HCT116 (cell line): ENCODE data around the gene TIMM50. TPM values are rescaled to one million over a fixed set of nuclear protein-coding genes. Genes with fewer than 3 reads are reported as not detected.

Source experiments
- ATAC-seq: fragments of 200-7000 bp; cut with Tn5 transposase; 2 replicates; pipeline ENCODE4 v1.9.1; 2020; ENCODE audit warnings: mild to moderate bottlenecking, moderate library complexity
- BruUV-seq: library from RNA; stranded (reverse); fragments of 400-500 nt; replicated peaks from 2 replicates; lab custom pipeline; 2021; lab: Mats Ljungman, UMichigan
- CTCF ChIA-PET: fragments of 300-600 bp; sonication (Branson Sonifier 250); formaldehyde crosslinking; loops from one replicate; lab custom pipeline; 2021; ENCODE audit warnings: antibody characterized with exemption; lab: Charles Lee
- POLR2A ChIA-PET: fragments of 300-600, 350-600 bp; sonication (Branson Sonifier 250); formaldehyde crosslinking; loops from one replicate; lab custom pipeline; 2021; ENCODE audit warnings: antibody characterized with exemption; lab: Charles Lee
- RAD21 ChIA-PET, 2 experiments: fragments of 300-600 bp; sonication (Branson Sonifier 250); formaldehyde crosslinking; loops; one replicate each; lab custom pipeline; 2023; ENCODE audit warnings: low total read pairs in 2 of 2; ENCODE audit not compliant: uncharacterized antibody in 2 of 2, unreplicated experiment in 2 of 2, low non-redundant PET in 1 of 2; lab: Charles Lee
- DNase-seq: peaks from one replicate; pipeline ENCODE4 v3.0.0-alpha.2; 2010; ENCODE audit warnings: low read depth, low spot score
- H2AFZ ChIP-seq: fragments of 200-600 bp; shearing (Covaris generic), sonication (generic); 2 replicates; pipeline ENCODE4 v1.6.1; 2017; ENCODE audit warnings: low read depth, mixed run types, mixed read lengths, antibody characterized with exemption, low read length; ENCODE audit not compliant: poor library complexity, severe bottlenecking
- H3K27ac ChIP-seq: 2 replicates; pipeline ENCODE4 v1.5.1; 2012; ENCODE audit warnings: low read depth, low read length
- H3K27me3 ChIP-seq: fragments of 200-600 bp; sonication (generic); 2 replicates; pipeline ENCODE4 v1.6.1; 2016; ENCODE audit warnings: mixed run types, low read length, mixed read lengths; ENCODE audit not compliant: insufficient read depth
- H3K36me3 ChIP-seq, 2 experiments: fragments of 200-500 bp in 1 of 2; fragments of 200-600 bp in 1 of 2; sonication (Bioruptor generic) in 1 of 2; sonication (generic) in 1 of 2; 2 replicates each; pipeline versions ENCODE4 v1.5.1 to v1.6.1; 2014 to 2016; ENCODE audit warnings: low read length in 2 of 2, inconsistent platforms in 1 of 2, mixed read lengths in 1 of 2, mixed run types in 1 of 2; ENCODE audit not compliant: insufficient read depth in 2 of 2, control insufficient read depth in 1 of 2
- H3K4me1 ChIP-seq, 2 experiments: fragments of 200-600 bp in 1 of 2; sonication (generic) in 1 of 2; 2 replicates each; pipeline versions ENCODE4 v1.5.1 to v1.6.1; 2012 to 2017; ENCODE audit warnings: low read length in 2 of 2, inconsistent platforms in 1 of 2, mild to moderate bottlenecking in 1 of 2, mixed read lengths in 1 of 2, mixed run types in 1 of 2, moderate library complexity in 1 of 2; ENCODE audit not compliant: insufficient read depth in 2 of 2, control insufficient read depth in 1 of 2
- H3K4me2 ChIP-seq: fragments of 200-600 bp; sonication (generic); 2 replicates; pipeline ENCODE4 v1.6.1; 2017; ENCODE audit warnings: mixed run types, low read length, mixed read lengths
- H3K4me3 ChIP-seq, 2 experiments: fragments of 200-600 bp in 1 of 2; sonication (generic) in 1 of 2; replicated peaks in 1 of 2; 2 replicates each; pipeline ENCODE4 v1.5.1; 2011 to 2016; ENCODE audit warnings: low read length in 2 of 2, control low read depth in 1 of 2, low read depth in 1 of 2, mild to moderate bottlenecking in 1 of 2, mixed read lengths in 1 of 2, mixed run types in 1 of 2
- H3K79me2 ChIP-seq: fragments of 200-600 bp; sonication (generic); 2 replicates; pipeline ENCODE4 v1.6.1; 2017; ENCODE audit warnings: mild to moderate bottlenecking, mixed run types, low read length, moderate library complexity, mixed read lengths; ENCODE audit not compliant: insufficient read depth
- H3K9ac ChIP-seq: fragments of 200-600 bp; sonication (generic); 2 replicates; pipeline ENCODE4 v1.6.1; 2016; ENCODE audit warnings: low read length, mixed read lengths
- H3K9me2 ChIP-seq: fragments of 200-600 bp; sonication (generic), shearing (Covaris generic); 2 replicates; pipeline ENCODE4 v1.6.1; 2017; ENCODE audit warnings: mixed run types, mild to moderate bottlenecking, moderate library complexity; ENCODE audit not compliant: insufficient read depth
- H3K9me3 ChIP-seq, 2 experiments: fragments of 200-500 bp in 1 of 2; fragments of 200-600 bp in 1 of 2; sonication (Bioruptor generic) in 1 of 2; sonication (generic) in 1 of 2; 2 replicates each; pipeline ENCODE4 v1.6.1; 2014 to 2017; ENCODE audit warnings: low read length in 2 of 2, mixed read lengths in 2 of 2, inconsistent platforms in 1 of 2, low read depth in 1 of 2, mild to moderate bottlenecking in 1 of 2, mixed run types in 1 of 2, moderate library complexity in 1 of 2; ENCODE audit not compliant: control insufficient read depth in 1 of 2, insufficient read depth in 1 of 2
- H4K20me1 ChIP-seq: fragments of 200-600 bp; sonication (generic), shearing (Covaris generic); 2 replicates; pipeline ENCODE4 v1.6.1; 2017; ENCODE audit warnings: mixed run types, mild to moderate bottlenecking, moderate library complexity; ENCODE audit not compliant: insufficient read depth
- ATF3 ChIP-seq: IDR thresholded peaks from 2 replicates; pipeline ENCODE4 v1.6.1; 2012
- CBX3 ChIP-seq: IDR thresholded peaks from 2 replicates; pipeline ENCODE4 v1.6.1; 2012; ENCODE audit warnings: low read depth
- CEBPB ChIP-seq: IDR thresholded peaks from 2 replicates; pipeline ENCODE4 v1.6.1; 2012; ENCODE audit warnings: low read depth
- EGR1 ChIP-seq: IDR thresholded peaks from 2 replicates; pipeline ENCODE4 v1.6.1; 2012; ENCODE audit warnings: low read depth
- ELF1 ChIP-seq: IDR thresholded peaks from 2 replicates; pipeline ENCODE4 v1.6.1; 2012; ENCODE audit warnings: low read depth, borderline replicate concordance
- EZH2phosphoT487 ChIP-seq: fragments of 200-600 bp; IDR thresholded peaks from 2 replicates; pipeline ENCODE4 v1.6.1; 2018; ENCODE audit warnings: antibody characterized with exemption, borderline replicate concordance
- JUND ChIP-seq: IDR thresholded peaks from 2 replicates; pipeline ENCODE4 v1.6.1; 2012
- MAX ChIP-seq: IDR thresholded peaks from 2 replicates; pipeline ENCODE4 v1.6.1; 2012
- POLR2A ChIP-seq: IDR thresholded peaks from 2 replicates; pipeline ENCODE4 v1.7.0; 2011; ENCODE audit warnings: borderline replicate concordance; ENCODE audit not compliant: insufficient read depth, insufficient read length; ENCODE audit errors: extremely low read depth
- REST ChIP-seq: IDR thresholded peaks from 2 replicates; pipeline ENCODE4 v1.6.1; 2012; ENCODE audit warnings: low read depth
- SRF ChIP-seq: IDR thresholded peaks from 2 replicates; pipeline ENCODE4 v1.6.1; 2012; ENCODE audit warnings: low read depth
- TCF7L2 ChIP-seq: IDR thresholded peaks from 2 replicates; pipeline ENCODE4 v1.7.0; 2011; ENCODE audit warnings: borderline replicate concordance, inconsistent platforms; ENCODE audit not compliant: insufficient read depth, insufficient read length; ENCODE audit errors: extremely low read depth
- ZBTB33 ChIP-seq: IDR thresholded peaks from 2 replicates; pipeline ENCODE4 v1.6.1; 2011; ENCODE audit warnings: mild to moderate bottlenecking, low read length, moderate library complexity; ENCODE audit not compliant: insufficient replicate concordance; ENCODE audit errors: extremely low read depth
- ZNF274 ChIP-seq: fragments of 200-500 bp; sonication (Bioruptor generic); IDR thresholded peaks from 2 replicates; pipeline ENCODE4 v1.6.1; 2014; ENCODE audit warnings: mild to moderate bottlenecking, low read depth, low read length, inconsistent platforms
- intact Hi-C: fragments of 100-400 bp; cut with micrococcal nuclease; formaldehyde crosslinking; loops from 2 replicates; pipeline ENCODE4 v1.10.0; 2022
- total RNA-seq: library from RNA; stranded (reverse); gene quantifications from one replicate; pipeline ENCODE4 v1.2.1, GENCODE V29; 2021; ENCODE audit not compliant: unreplicated experiment

Gene TIMM50
- total RNA-seq, 1 experiment from 2014 or later: 111 TPM

GRCh38 chr19:39444598-39445195 lies 35.9 kb upstream of the TIMM50 start (continued):
- TF ChIP-seq ZBTB33 (no peak), EZH2phosphoT487 (no peak), ELF1 (no peak), SRF (no peak), MAX (no peak), CEBPB (no peak), ZNF274 (no peak)
- TF ChIP-seq, all 23 proteins: peak for 0

GRCh38 chr19:39445196-39446111 lies 35.2 kb upstream of the TIMM50 start, which contains the start of gene SUPT5H:
SUPT5H (plus strand) TSS chr19:39445582; CDS start chr19:39445891, 309 bp downstream.
- TSS peak; percentile 81 for BruUV-seq
- Histone ChIP-seq H3K9me2 (no peaks in the 10 kb centered on the region), H3K36me3 (peaks cover 2 to 9% of the 10 kb centered on the region in 2 experiments; a peak in 2 of 4 replicates), H3K9ac (peak within 1 kb of the TSS; percentile 86), H3K4me2 (peak within 1 kb of the TSS; percentile 78), H3K4me3 (peak within 1 kb of the TSS; percentile 74 to 100), H3K27me3 (no peaks in the 10 kb centered on the region), H3K79me2 (peaks cover 60% of the 10 kb centered on the region), H3K9me3 (no peaks in the 10 kb centered on the region; a peak in 1 of 4 replicates), H4K20me1 (no peaks in the 10 kb centered on the region), H3K27ac (peak within 1 kb of the TSS; percentile 87), H2AFZ (no peak within 1 kb of the TSS), H3K4me1 (peaks cover 6 to 30% of the 10 kb centered on the region in 2 experiments)
- RAD21 ChIA-PET: interaction anchor here in 1 of 2 experiments (0.6 kb wide), 1 partner anchor 29 kb away, joined by 3 read pairs; no protein-coding TSS in a partner anchor
- DNase-seq (peak; percentile 96), ATAC-seq (peak; percentile 95)
- POLR2A ChIA-PET: interaction anchor here (0.7 to 2.7 kb wide), 4 partner anchors 10 to 55 kb away, joined by 3 to 35 read pairs (median 4); partner anchors contain the start of genes MED29, PAF1 and RPS16
- intact Hi-C loops: loop anchor here (2.0 kb wide), 1 partner anchor 87 kb away; the partner anchor contains the start of gene EID2B
- CTCF ChIA-PET: no interaction called here
- no peak for TF ChIP-seq JUND
- peak; percentile 84; the same call in 1 of the 2 replicates for TF ChIP-seq ELF1
- peak; percentile 77 for TF ChIP-seq CBX3
- peak; percentile 98 for TF ChIP-seq MAX
- TF ChIP-seq TCF7L2: no peak
- peak; percentile 88 for TF ChIP-seq POLR2A
- no peak for TF ChIP-seq ATF3
- TF ChIP-seq EZH2phosphoT487: no peak
- no peak for TF ChIP-seq REST
- no peak for TF ChIP-seq CEBPB
- peak; percentile 89 for TF ChIP-seq EGR1
